GM18505 (cell line): ENCODE results near the gene SERPINB8.

ENCODE experiments used
- ATAC-seq: cut with Tn5 transposase; IDR thresholded peaks from one replicate; pipeline ENCODE4 v1.9.1; 2021; ENCODE audit not compliant: unreplicated experiment
- POLR2A ChIP-seq: IDR thresholded peaks from 4 replicates; pipeline ENCODE4 v1.6.1; 2011; ENCODE audit warnings: borderline replicate concordance; ENCODE audit not compliant: insufficient read depth, insufficient read length; ENCODE audit errors: extremely low read depth

SERPINB8 gene

GRCh38 chr18:63979409-63979920 is 9.6 kb downstream of the SERPINB8 start:
- TF ChIP-seq POLR2A: no peak
- peak; percentile 67 for ATAC-seq

- no peak for ATAC-seq
- no peak for TF ChIP-seq POLR2A
Measured at GRCh38 chr18:63980027-63980426, 10.1 kb downstream of the SERPINB8 start.

GRCh38 chr18:63980896-63981460 is 11.1 kb downstream of the SERPINB8 start:
- no peak for ATAC-seq

GRCh38 chr18:63981719-63982118 is 11.8 kb downstream of the SERPINB8 start:
- no peak for ATAC-seq
- TF ChIP-seq POLR2A: no peak

More at GRCh38 chr18:63980896-63981460, 11.1 kb downstream of the SERPINB8 start:
- no peak for TF ChIP-seq POLR2A

GRCh38 chr18:63982361-63982760 is 12.5 kb downstream of the SERPINB8 start:
- no peak for ATAC-seq
- TF ChIP-seq POLR2A: no peak

- ATAC-seq: no peak
- no peak for TF ChIP-seq POLR2A
Measured at GRCh38 chr18:63986885-63987284, 17.0 kb downstream of the SERPINB8 start.

GRCh38 chr18:63987743-63988142 is 17.9 kb downstream of the SERPINB8 start:
- TF ChIP-seq POLR2A: no peak
- no peak for ATAC-seq

- ATAC-seq: no peak
- no peak for TF ChIP-seq POLR2A
Measured at GRCh38 chr18:63992751-63993150, 22.9 kb downstream of the SERPINB8 start.

GRCh38 chr18:63994783-63995399 is 25.0 kb downstream of the SERPINB8 start:
- peak; percentile 54 for ATAC-seq
- no peak for TF ChIP-seq POLR2A

- no peak for ATAC-seq
- TF ChIP-seq POLR2A: no peak
Measured at GRCh38 chr18:63997041-63997440, 27.2 kb downstream of the SERPINB8 start.

GRCh38 chr18:63997606-63998005 is 27.7 kb downstream of the SERPINB8 start:
- no peak for ATAC-seq
- TF ChIP-seq POLR2A: no peak

GRCh38 chr18:63999871-64000270 is 30.0 kb downstream of the SERPINB8 start:
- no peak for TF ChIP-seq POLR2A
- ATAC-seq: no peak

- no peak for ATAC-seq
- TF ChIP-seq POLR2A: no peak
Measured at GRCh38 chr18:64002581-64002980, 32.7 kb downstream of the SERPINB8 start.

GRCh38 chr18:64009305-64009704 is 39.4 kb downstream of the SERPINB8 start:
- ATAC-seq: no peak
- TF ChIP-seq POLR2A: no peak

- no peak for ATAC-seq
- TF ChIP-seq POLR2A: no peak
Measured at GRCh38 chr18:64011513-64011912, 41.6 kb downstream of the SERPINB8 start.

GRCh38 chr18:64017870-64018269 is 48.0 kb downstream of the SERPINB8 start:
- TF ChIP-seq POLR2A: no peak
- peak; percentile 59 for ATAC-seq
